ENCODE measurements around the gene RPAP3.
A peak's percentile ranks its signal among the peaks of the same experiment; 100 is the strongest.

DNA sequence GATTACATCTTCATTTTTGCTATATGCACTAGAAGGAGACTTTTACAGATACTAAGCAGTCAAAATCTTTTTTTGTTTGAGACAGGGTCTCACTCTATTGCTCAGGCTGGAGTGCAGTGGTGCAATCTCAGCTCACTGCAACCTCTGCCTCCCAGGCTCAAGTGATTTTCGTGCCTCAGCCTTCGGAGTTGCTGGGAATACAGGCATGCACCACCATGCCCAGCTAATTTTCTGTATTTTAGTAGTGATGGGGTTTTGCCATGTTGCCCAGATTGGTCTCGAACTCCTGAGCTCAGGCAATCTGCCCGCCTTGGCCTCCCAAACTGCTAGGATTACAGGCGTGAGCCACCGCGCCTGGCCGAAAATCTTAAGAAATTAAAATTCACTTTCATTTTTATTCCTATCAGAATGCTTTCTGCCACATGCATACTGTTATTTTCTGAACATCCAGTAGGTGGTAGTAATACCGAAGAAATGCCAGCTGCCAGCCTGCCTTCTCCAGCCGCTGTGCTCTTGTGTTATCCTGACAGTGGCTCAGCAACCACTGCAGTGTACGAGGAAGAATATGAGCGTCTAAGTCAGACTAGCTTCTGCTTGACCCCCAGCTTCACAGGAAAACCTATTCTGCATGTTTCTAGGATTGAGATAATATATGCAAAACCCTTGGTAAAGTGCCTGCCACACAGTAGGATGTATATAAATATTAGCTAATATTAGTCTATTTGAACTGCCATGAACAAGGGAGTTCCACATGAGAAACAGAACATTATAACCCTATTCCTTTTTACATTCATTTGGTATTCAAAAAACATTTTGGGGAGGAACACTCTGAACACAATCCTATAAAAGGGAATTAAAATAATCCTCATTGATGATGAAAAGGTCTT, 54.2 kb downstream of the RPAP3 start:
- TF ChIP-seq POLR2AphosphoS5 (IDR thresholded peaks at IDR 0.05) (no peak), POLR2A (IDR thresholded peaks at IDR 0.05) (no peak), EP300 (IDR thresholded peaks at IDR 0.05) (no peak)
- TF ChIP-seq, protein P1, sequence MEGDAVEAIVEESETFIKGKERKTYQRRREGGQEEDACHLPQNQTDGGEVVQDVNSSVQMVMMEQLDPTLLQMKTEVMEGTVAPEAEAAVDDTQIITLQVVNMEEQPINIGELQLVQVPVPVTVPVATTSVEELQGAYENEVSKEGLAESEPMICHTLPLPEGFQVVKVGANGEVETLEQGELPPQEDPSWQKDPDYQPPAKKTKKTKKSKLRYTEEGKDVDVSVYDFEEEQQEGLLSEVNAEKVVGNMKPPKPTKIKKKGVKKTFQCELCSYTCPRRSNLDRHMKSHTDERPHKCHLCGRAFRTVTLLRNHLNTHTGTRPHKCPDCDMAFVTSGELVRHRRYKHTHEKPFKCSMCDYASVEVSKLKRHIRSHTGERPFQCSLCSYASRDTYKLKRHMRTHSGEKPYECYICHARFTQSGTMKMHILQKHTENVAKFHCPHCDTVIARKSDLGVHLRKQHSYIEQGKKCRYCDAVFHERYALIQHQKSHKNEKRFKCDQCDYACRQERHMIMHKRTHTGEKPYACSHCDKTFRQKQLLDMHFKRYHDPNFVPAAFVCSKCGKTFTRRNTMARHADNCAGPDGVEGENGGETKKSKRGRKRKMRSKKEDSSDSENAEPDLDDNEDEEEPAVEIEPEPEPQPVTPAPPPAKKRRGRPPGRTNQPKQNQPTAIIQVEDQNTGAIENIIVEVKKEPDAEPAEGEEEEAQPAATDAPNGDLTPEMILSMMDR (IDR thresholded peaks at IDR 0.05) = peak; percentile 57 to 85 (median 78)
